CD4-positive, alpha-beta T cell (primary cell): ENCODE data around the gene ARHGEF10L. TPM values are rescaled to one million over a fixed set of nuclear protein-coding genes. Genes with fewer than 3 reads are reported as not detected.

ENCODE experiments used
- ATAC-seq: fragments of 200-7000 bp; cut with Tn5 transposase; one replicate; pipeline ENCODE4 v1.10.0; 2022; ENCODE audit warnings: mild to moderate bottlenecking; ENCODE audit not compliant: poor library complexity
- CTCF ChIA-PET: fragments of 350-600 bp; sonication (Branson Sonifier 250); formaldehyde crosslinking; loops from one replicate; lab custom pipeline; 2021; ENCODE audit warnings: antibody characterized with exemption, inconsistent platforms; lab: Charles Lee
- POLR2A ChIA-PET: fragments of 350-600 bp; sonication (Branson Sonifier 250); formaldehyde crosslinking; loops from one replicate; lab custom pipeline; 2021; ENCODE audit warnings: antibody characterized with exemption, inconsistent platforms; lab: Charles Lee
- DNase-seq, 14 experiments: peaks; one replicate each; pipeline ENCODE4 v3.0.0-alpha.2; 2013 to 2020; ENCODE audit warnings: mixed read lengths in 2 of 14
- H3K27ac ChIP-seq, 2 donors: one replicate each; pipeline versions ENCODE4 v1.5.1 to v1.7.0; 2013; ENCODE audit warnings: low read length in 2 of 2, low read depth in 1 of 2, mild to moderate bottlenecking in 1 of 2
- H3K27me3 ChIP-seq, 2 experiments: 1 replicate in 1 of 2; 2 replicates in 1 of 2; pipeline versions ENCODE4 v1.6.1 to v1.7.0; 2013; ENCODE audit warnings: low read length in 2 of 2, control low read depth in 1 of 2, mild to moderate bottlenecking in 1 of 2, moderate library complexity in 1 of 2; ENCODE audit not compliant: insufficient read depth in 2 of 2, control insufficient read depth in 1 of 2
- H3K36me3 ChIP-seq: one replicate; pipeline ENCODE4 v1.6.1; 2013; ENCODE audit warnings: low read length, control low read depth; ENCODE audit not compliant: insufficient read depth
- H3K4me1 ChIP-seq: one replicate; pipeline ENCODE4 v1.6.1; 2013; ENCODE audit warnings: low read length, control low read depth; ENCODE audit not compliant: insufficient read depth
- H3K4me3 ChIP-seq: one replicate; pipeline ENCODE4 v1.5.1; 2013; ENCODE audit warnings: mild to moderate bottlenecking, low read length, moderate library complexity
- H3K9me3 ChIP-seq, 2 experiments: 1 replicate in 1 of 2; 2 replicates in 1 of 2; pipeline versions ENCODE4 v1.6.1 to v1.7.0; 2013; ENCODE audit warnings: low read length in 2 of 2, mild to moderate bottlenecking in 2 of 2, control low read depth in 1 of 2, moderate library complexity in 1 of 2; ENCODE audit not compliant: control insufficient read depth in 1 of 2, insufficient read depth in 1 of 2
- H3K27ac Mint-ChIP-seq: one replicate; pipeline ENCODE4 v1.8.0; 2020; ENCODE audit warnings: mixed read lengths
- H3K27me3 Mint-ChIP-seq: one replicate; pipeline ENCODE4 v1.8.0; 2021; ENCODE audit warnings: mixed read lengths
- H3K36me3 Mint-ChIP-seq: one replicate; pipeline ENCODE4 v1.8.0; 2021; ENCODE audit warnings: low read depth, mixed read lengths
- H3K4me1 Mint-ChIP-seq: one replicate; pipeline ENCODE4 v1.8.0; 2021; ENCODE audit warnings: low read depth, mixed read lengths
- H3K4me3 Mint-ChIP-seq: one replicate; pipeline ENCODE4 v1.8.0; 2020; ENCODE audit warnings: mild to moderate bottlenecking, mixed read lengths
- H3K9me3 Mint-ChIP-seq: one replicate; pipeline ENCODE4 v1.8.0; 2020; ENCODE audit warnings: mixed read lengths
- intact Hi-C, 2 experiments: fragments of 100-400 bp; cut with DNase I in 1 of 2; cut with micrococcal nuclease in 1 of 2; formaldehyde crosslinking; loops; one replicate each; pipeline versions ENCODE4 v1.15.1 to v1.9.0; 2023 to 2025; cut with DNase I, micrococcal nuclease
- total RNA-seq, 174 experiments: library from RNA in 2 of 174; stranded (reverse) in 2 of 174; gene quantifications; one replicate each; pipeline ENCODE4 v1.2.3 and lab custom pipeline; 2021 to 2026
- TF ChIP-seq, protein P1 (sequence below): fragments of 200-600 bp; IDR thresholded peaks from one replicate; pipeline ENCODE4 v1.8.0; 2022; ENCODE audit warnings: antibody characterized with exemption, mild to moderate bottlenecking

The ARHGEF10L gene
- total RNA-seq, 2 experiments from 2014 or later: 0.11 to 0.22 TPM

GRCh38 chr1:17631410-17631809 lies 91.9 kb downstream of the ARHGEF10L start:
- CTCF ChIA-PET: no interaction called here
- H3K27ac ChIP-seq: no peak overlapping the region
- Mint-ChIP-seq H3K9me3 (no peaks in the 10 kb centered on the region), H3K27ac (no peak overlapping the region), H3K4me1 (no peaks in the 10 kb centered on the region), H3K36me3 (no peaks in the 10 kb centered on the region), H3K4me3 (no peak overlapping the region), H3K27me3 (no peaks in the 10 kb centered on the region)
- H3K9me3 ChIP-seq: no peaks in the 10 kb centered on the region
- no peak for DNase-seq
- no peaks in the 10 kb centered on the region for H3K36me3 ChIP-seq
- H3K4me3 ChIP-seq: no peak overlapping the region
- peaks cover 11% of the 10 kb centered on the region for H3K4me1 ChIP-seq
- intact Hi-C loops: no loop called here
- POLR2A ChIA-PET: no interaction called here
- TF ChIP-seq, protein P1, sequence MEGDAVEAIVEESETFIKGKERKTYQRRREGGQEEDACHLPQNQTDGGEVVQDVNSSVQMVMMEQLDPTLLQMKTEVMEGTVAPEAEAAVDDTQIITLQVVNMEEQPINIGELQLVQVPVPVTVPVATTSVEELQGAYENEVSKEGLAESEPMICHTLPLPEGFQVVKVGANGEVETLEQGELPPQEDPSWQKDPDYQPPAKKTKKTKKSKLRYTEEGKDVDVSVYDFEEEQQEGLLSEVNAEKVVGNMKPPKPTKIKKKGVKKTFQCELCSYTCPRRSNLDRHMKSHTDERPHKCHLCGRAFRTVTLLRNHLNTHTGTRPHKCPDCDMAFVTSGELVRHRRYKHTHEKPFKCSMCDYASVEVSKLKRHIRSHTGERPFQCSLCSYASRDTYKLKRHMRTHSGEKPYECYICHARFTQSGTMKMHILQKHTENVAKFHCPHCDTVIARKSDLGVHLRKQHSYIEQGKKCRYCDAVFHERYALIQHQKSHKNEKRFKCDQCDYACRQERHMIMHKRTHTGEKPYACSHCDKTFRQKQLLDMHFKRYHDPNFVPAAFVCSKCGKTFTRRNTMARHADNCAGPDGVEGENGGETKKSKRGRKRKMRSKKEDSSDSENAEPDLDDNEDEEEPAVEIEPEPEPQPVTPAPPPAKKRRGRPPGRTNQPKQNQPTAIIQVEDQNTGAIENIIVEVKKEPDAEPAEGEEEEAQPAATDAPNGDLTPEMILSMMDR: no peak
- H3K27me3 ChIP-seq: no peaks in the 10 kb centered on the region
- ATAC-seq: no peak

DNA sequence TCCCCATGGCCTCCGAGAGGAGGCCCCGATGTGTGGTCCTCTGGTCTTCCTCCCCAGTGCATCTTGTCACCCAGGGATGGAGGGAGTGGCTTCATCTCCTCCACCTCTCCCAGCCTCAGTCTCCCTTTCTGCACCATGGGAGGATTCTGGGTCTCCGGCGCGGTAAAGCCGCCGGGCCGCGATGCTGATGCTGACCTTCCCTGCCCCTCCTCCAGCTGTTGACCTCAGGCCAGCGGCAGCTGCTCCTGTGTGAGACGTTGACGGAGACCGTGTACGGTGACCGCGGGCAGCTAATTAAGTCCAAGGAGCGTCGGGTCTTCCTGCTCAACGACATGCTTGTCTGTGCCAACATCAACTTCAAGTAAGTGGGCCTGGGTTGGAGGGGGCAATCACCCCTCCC lies 92.6 kb downstream of the ARHGEF10L start:
- Mint-ChIP-seq H3K9me3 (no peaks in the 10 kb centered on the region), H3K27me3 (no peaks in the 10 kb centered on the region), H3K4me1 (no peaks in the 10 kb centered on the region), H3K4me3 (no peak overlapping the region), H3K27ac (no peak overlapping the region), H3K36me3 (no peaks in the 10 kb centered on the region)
- H3K9me3 ChIP-seq: no peaks in the 10 kb centered on the region
- ChIA-PET CTCF (no interaction called here), POLR2A (no interaction called here)
- intact Hi-C loops: no loop called here
- TF ChIP-seq, protein P1: no peak
- H3K27me3 ChIP-seq: no peaks in the 10 kb centered on the region
- no peaks in the 10 kb centered on the region for H3K36me3 ChIP-seq
- H3K4me1 ChIP-seq: peaks cover 11% of the 10 kb centered on the region
- ATAC-seq: no peak
- H3K4me3 ChIP-seq: no peak overlapping the region
- no peak for DNase-seq
- no peak overlapping the region for H3K27ac ChIP-seq

- H3K4me3 ChIP-seq: no peak overlapping the region
- CTCF ChIA-PET: no interaction called here
- Mint-ChIP-seq H3K4me1 (no peaks in the 10 kb centered on the region), H3K27ac (no peak overlapping the region), H3K27me3 (no peaks in the 10 kb centered on the region), H3K9me3 (no peaks in the 10 kb centered on the region), H3K36me3 (no peaks in the 10 kb centered on the region), H3K4me3 (no peak overlapping the region)
- no peak for DNase-seq
- TF ChIP-seq, protein P1: no peak
- POLR2A ChIA-PET: no interaction called here
- H3K36me3 ChIP-seq: no peaks in the 10 kb centered on the region
- peaks cover 11% of the 10 kb centered on the region for H3K4me1 ChIP-seq
- no peaks in the 10 kb centered on the region for H3K9me3 ChIP-seq
- ATAC-seq: no peak
- no peaks in the 10 kb centered on the region for H3K27me3 ChIP-seq
- intact Hi-C loops: no loop called here
- no peak overlapping the region for H3K27ac ChIP-seq
Observed at GRCh38 chr1:17632541-17633184, 93.2 kb downstream of the ARHGEF10L start.
